ENCODE results near the gene LRP5. TPM values are rescaled to one million over a fixed set of nuclear protein-coding genes. Genes with fewer than 3 reads are reported as not detected.
"Not testable (repeated sequence)": the region's sequence is repeated elsewhere in the genome, so short reads cannot be mapped to it uniquely, and the experiment has no call there.

The LRP5 gene
- total and polyA plus RNA-seq, 12 donors, result 10.7 to 277 (median 75.8) TPM

DNA sequence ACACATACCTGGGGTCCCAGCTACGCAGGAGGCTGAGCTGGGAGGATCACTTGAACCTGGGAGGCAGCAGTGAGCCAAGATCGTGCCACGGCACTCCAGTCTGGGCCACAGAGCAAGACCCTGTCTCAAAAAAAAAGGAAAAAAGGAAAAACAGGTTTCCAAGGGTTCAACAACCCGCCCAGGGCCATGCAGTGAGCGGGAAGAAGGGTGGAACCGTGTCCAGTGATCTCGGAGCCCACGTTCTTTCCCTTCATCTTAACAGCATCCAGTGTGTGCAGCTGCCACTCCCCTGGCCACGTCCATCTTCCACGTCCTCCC is 14.9 kb upstream of the LRP5 start:
- intact Hi-C loops (cut with DNase I), result loop anchor here (2.0 to 5.0 kb wide), 2 partner anchors 40 to 41 kb away; no protein-coding TSS in a partner anchor
- WGBS, 4 donors, result 28 to 31% (median 29%) methylated on average over 10 of the region's 10 CpGs
- TF ChIP-seq, protein P1, sequence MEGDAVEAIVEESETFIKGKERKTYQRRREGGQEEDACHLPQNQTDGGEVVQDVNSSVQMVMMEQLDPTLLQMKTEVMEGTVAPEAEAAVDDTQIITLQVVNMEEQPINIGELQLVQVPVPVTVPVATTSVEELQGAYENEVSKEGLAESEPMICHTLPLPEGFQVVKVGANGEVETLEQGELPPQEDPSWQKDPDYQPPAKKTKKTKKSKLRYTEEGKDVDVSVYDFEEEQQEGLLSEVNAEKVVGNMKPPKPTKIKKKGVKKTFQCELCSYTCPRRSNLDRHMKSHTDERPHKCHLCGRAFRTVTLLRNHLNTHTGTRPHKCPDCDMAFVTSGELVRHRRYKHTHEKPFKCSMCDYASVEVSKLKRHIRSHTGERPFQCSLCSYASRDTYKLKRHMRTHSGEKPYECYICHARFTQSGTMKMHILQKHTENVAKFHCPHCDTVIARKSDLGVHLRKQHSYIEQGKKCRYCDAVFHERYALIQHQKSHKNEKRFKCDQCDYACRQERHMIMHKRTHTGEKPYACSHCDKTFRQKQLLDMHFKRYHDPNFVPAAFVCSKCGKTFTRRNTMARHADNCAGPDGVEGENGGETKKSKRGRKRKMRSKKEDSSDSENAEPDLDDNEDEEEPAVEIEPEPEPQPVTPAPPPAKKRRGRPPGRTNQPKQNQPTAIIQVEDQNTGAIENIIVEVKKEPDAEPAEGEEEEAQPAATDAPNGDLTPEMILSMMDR (IDR thresholded peaks at IDR 0.05), result no peak
- TF ChIP-seq POLR2A (IDR thresholded peaks at IDR 0.05), result no peak
- Histone ChIP-seq H3K27ac (no peak overlapping the region), H3K27me3 (no peaks in the 10 kb centered on the region), H3K9me3 (replicated peaks in 1 of 3) (no peaks in the 10 kb centered on the region), H3K4me1 (replicated peaks in 1 of 2) (peaks cover 0 to 10% of the 10 kb centered on the region in 2 donors), H3K36me3 (replicated peaks in 1 of 2) (no peaks in the 10 kb centered on the region), H3K4me3 (peak overlapping the region in 1 of 4 donors; percentile 32)
- DNase-seq, result no peak

DNA sequence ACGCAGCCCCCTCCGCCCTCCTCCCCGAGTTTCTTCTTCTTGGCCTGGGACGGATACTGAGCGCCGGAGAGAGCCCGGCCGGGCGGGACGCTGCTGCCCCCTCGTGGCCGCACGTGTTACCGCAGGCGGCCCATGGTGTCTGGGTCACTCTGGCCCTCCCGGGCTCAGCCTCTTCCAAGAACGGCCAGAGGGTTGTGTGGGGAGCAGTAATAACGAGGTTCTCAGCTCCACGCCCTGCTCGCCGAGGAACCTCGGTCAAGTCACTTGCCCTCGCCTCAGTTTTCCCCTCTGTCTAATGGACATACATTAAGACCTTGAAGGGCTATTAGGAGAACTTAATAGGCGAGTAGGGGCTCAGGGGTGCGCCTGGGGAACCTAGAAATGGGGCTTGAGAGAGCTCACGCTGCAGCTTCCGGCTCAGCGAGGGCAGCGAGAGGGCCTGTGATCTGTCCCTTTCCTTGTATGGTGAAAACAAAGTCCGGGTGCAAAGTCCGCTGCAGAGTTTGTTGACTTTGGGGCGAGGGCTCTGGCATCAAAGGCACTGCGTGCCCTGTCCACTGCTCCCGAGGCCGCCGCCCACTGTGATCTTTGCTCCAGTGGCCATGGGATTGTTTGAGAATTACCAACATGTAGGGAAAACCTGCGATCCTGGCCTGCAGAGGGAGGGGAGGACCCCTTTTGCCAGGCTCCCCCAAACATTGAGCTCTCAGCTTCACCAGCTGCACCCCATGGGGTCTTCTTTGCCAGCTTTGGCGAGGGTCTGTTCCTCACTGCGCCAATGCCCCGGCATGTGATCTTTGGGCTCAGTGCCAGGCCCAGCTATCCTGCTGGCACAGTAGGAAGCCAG is 14.4 kb upstream of the LRP5 start:
- no peak for TF ChIP-seq POLR2A (IDR thresholded peaks at IDR 0.05)
- TF ChIP-seq, protein P1 (IDR thresholded peaks at IDR 0.05), result peak; percentile 90 to 99 (median 96)
- Histone ChIP-seq H3K4me1 (replicated peaks in 1 of 2) (peaks cover 6 to 12% of the 10 kb centered on the region in 2 donors), H3K36me3 (replicated peaks in 1 of 2) (no peaks in the 10 kb centered on the region), H3K9me3 (replicated peaks in 1 of 3) (no peaks in the 10 kb centered on the region), H3K4me3 (peak overlapping the region in 1 of 4 donors; percentile 32), H3K27ac (peak overlapping the region in 1 of 5 donors; percentile 16), H3K27me3 (no peaks in the 10 kb centered on the region)
- intact Hi-C loops (cut with DNase I), result loop anchor here (2.0 to 5.0 kb wide), 2 partner anchors 41 kb away; no protein-coding TSS in a partner anchor
- WGBS, 4 donors, result 27 to 31% (median 28%) methylated on average over 33 to 40 of the region's 40 CpGs
- DNase-seq, result peak; percentile 66 to 85 (median 78)

DNA sequence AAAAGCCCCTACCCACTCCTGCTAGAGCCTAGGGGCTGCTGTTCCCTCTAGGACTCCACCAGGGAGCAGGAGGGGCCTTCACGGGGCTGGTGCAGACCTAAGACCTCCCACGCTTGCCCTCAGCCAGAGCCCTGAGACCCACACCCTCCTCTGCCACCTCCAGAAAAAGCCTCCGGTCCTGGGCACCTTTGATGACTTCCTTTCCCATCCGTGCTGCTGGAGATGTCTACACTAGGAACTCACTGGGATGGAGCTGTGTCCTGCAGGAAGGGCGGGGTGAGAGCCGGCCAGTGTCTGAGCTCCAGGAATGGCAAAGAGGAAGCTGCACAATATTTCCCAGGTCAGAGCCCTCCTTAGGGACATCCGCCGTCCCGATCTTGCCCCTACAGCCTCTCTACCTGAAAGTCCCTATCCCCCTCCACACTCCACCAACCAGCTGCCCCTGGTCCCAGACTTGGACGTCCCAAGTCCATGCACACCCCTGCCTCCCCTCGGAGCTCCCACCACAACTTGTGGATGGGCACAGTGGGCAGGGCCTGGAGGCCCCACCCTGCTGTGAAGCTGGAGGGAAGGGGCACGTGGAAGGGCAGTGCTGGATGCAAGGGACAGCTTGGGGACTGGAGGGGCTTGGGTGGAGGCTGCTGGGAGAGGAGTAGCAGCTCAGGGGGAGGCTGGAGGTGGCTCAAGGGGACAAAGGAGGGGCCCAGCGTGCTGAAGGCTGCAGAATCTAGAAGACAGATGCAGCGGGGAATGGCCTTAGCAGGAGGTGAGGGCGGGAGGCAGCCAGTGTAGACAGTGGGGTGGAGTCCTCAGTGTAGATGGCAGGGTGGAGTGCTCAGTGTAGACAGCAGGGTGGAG is 13.5 kb upstream of the LRP5 start:
- 71 to 84% (median 75%) methylated on average over 10 to 15 of the region's 15 CpGs for WGBS, 4 donors
- peak in 1 of 7 donors; percentile 24 for DNase-seq
- Histone ChIP-seq H3K9me3 (replicated peaks in 1 of 3) (no peaks in the 10 kb centered on the region), H3K27ac (peak overlapping the region in 1 of 5 donors; percentile 16), H3K4me1 (replicated peaks in 1 of 2) (peaks cover 10% of the 10 kb centered on the region in 2 donors), H3K4me3 (no peak overlapping the region), H3K27me3 (no peaks in the 10 kb centered on the region), H3K36me3 (replicated peaks in 1 of 2) (no peaks in the 10 kb centered on the region)
- TF ChIP-seq, protein P1 (IDR thresholded peaks at IDR 0.05), result no peak
- TF ChIP-seq POLR2A (IDR thresholded peaks at IDR 0.05), result no peak
- intact Hi-C loops (cut with DNase I), result loop anchor here in 1 of 2 donors (5.0 kb wide), 1 partner anchor 42 kb away; no protein-coding TSS in a partner anchor

DNA sequence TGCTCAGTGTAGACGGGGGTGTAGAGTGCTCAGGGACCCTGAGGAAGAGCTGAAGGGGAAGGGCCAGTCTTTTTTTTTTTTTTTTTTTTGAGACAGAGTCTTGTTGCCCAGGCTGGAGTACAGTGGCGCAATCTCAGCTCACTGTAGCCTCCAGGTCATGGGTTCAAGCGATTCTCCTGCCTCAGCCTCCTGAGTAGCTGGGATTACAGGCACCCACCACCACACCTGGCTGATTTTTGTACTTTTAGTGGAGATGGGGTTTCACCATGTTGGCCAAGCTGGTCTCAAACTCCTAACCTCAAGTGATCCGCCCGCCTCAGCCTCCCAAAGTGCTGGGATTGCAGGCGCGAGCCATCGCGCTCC is 12.9 kb upstream of the LRP5 start:
- H3K4me1 ChIP-seq (replicated peaks in 1 of 2); H3K27ac ChIP-seq; H3K9me3 ChIP-seq (replicated peaks in 1 of 3); H3K27me3 ChIP-seq; H3K36me3 ChIP-seq (replicated peaks in 1 of 2); DNase-seq; H3K4me3 ChIP-seq: not testable (repeated sequence)
- intact Hi-C loops (cut with DNase I), result loop anchor here in 1 of 2 donors (5.0 kb wide), 1 partner anchor 42 kb away; no protein-coding TSS in a partner anchor
- 89 to 99% (median 96%) methylated on average over 1 to 9 of the region's 9 CpGs for WGBS, 4 donors

Measured in adrenal gland (tissue), 12 donors.